ENCODE results near the gene CCDC177.

Gene CCDC177

GRCh38 chr14:69574263-69574953, at the start of gene CCDC177:
Gene CCDC177 (minus strand): TSS chr14:69574871. CDS start chr14:69573622, 1,249 bp downstream.
- no peak for DNase-seq (ENCODE audit: low read depth, low spot score)

GRCh38 chr14:69624136-69624535, 49.5 kb upstream of the CCDC177 start:
- DNase-seq (ENCODE audit: low read depth, low spot score), result no peak

- no peak for DNase-seq (ENCODE audit: low read depth, low spot score)
Measured at GRCh38 chr14:69620981-69621380, 46.3 kb upstream of the CCDC177 start.

GRCh38 chr14:69620211-69620611, 45.5 kb upstream of the CCDC177 start:
- no peak for DNase-seq (ENCODE audit: low read depth, low spot score)

GRCh38 chr14:69619012-69619411, 44.3 kb upstream of the CCDC177 start:
- DNase-seq (ENCODE audit: low read depth, low spot score), result no peak

GRCh38 chr14:69617796-69618195, 43.1 kb upstream of the CCDC177 start:
- no peak for DNase-seq (ENCODE audit: low read depth, low spot score)

- DNase-seq (ENCODE audit: low read depth, low spot score), result no peak
Measured at GRCh38 chr14:69616408-69616773, 41.7 kb upstream of the CCDC177 start.

- DNase-seq (ENCODE audit: low read depth, low spot score), result peak; percentile 63
Measured at GRCh38 chr14:69615496-69616407, 41.1 kb upstream of the CCDC177 start.

GRCh38 chr14:69615121-69615495, 40.4 kb upstream of the CCDC177 start:
- no peak for DNase-seq (ENCODE audit: low read depth, low spot score)

GRCh38 chr14:69614592-69614991, 39.9 kb upstream of the CCDC177 start:
- DNase-seq (ENCODE audit: low read depth, low spot score), result no peak

GRCh38 chr14:69613312-69614073, 38.8 kb upstream of the CCDC177 start:
- DNase-seq (ENCODE audit: low read depth, low spot score), result no peak

- no peak for DNase-seq (ENCODE audit: low read depth, low spot score)
Measured at GRCh38 chr14:69612783-69613130, 38.1 kb upstream of the CCDC177 start.

GRCh38 chr14:69612014-69612782, 37.5 kb upstream of the CCDC177 start:
- no peak for DNase-seq (ENCODE audit: low read depth, low spot score)

GRCh38 chr14:69611172-69612013, 36.7 kb upstream of the CCDC177 start, which contains the start of gene SUSD6:
Gene SUSD6 (plus strand): TSS chr14:69611596. CDS start chr14:69658593, 46,997 bp downstream.
- DNase-seq (ENCODE audit: low read depth, low spot score), result no peak

GRCh38 chr14:69610874-69611171, 36.2 kb upstream of the CCDC177 start:
- no peak for DNase-seq (ENCODE audit: low read depth, low spot score)

GRCh38 chr14:69610020-69610873, 35.6 kb upstream of the CCDC177 start:
- DNase-seq (ENCODE audit: low read depth, low spot score), result no peak

- DNase-seq (ENCODE audit: low read depth, low spot score), result no peak
Measured at GRCh38 chr14:69606258-69607184, 31.9 kb upstream of the CCDC177 start.

GRCh38 chr14:69605738-69606137, 31.1 kb upstream of the CCDC177 start:
- DNase-seq (ENCODE audit: low read depth, low spot score), result no peak
